ENCODE results near the gene MRPL39.
"Not testable (repeated sequence)": the region's sequence is repeated elsewhere in the genome, so short reads cannot be mapped to it uniquely, and the experiment has no call there.

The MRPL39 gene

DNA sequence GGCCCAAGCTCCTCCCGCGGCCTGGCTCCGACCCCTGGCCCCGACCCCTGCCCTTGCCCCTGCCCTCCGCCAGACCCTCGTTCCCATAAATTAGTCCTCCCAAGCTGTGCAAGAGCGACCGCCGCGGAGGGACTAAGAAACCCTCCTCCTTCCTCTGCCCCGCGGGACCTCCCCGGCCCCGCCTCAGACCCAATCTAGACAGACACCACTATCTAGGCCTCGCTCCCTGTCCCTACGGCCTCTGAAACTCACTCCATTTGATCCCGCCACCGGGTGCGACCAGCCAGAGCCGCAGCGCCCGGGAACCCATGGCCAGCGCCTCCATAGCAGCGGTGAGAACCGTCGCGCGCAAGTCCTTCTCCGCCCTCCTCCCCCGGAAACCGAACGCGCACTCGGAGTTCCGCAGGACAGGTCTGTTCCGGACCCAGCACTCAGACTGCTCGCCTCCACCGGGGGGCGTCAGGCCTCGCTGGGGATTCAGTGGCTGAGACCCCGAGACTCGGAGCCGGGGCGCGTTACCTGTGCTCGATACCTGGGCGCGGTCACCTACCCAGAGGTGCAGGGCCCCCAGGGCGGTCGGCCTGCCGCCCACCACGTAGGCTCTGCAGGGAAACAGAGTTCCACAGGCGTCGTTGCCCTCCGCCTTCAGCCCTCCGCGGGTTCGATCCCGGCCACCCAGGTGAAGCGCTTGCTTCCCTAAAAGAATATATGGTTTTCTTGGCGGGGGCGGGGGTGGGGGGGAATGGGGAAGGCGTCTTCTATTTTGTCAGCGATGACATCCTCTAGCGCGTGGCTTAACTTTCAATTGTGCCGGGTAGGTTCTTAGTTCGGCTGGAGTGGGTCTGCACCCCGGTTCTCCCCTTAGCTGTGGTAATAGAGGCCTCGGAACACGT is at the start of gene MRPL39:
MRPL39 (minus strand) TSS at position 331 of the 893 bp plus-strand sequence; CDS start at position 325, 6 bp downstream.
- in situ Hi-C loops (cut with MboI; ENCODE audit: low sequenced_read_pairs) = no loop called here

DNA sequence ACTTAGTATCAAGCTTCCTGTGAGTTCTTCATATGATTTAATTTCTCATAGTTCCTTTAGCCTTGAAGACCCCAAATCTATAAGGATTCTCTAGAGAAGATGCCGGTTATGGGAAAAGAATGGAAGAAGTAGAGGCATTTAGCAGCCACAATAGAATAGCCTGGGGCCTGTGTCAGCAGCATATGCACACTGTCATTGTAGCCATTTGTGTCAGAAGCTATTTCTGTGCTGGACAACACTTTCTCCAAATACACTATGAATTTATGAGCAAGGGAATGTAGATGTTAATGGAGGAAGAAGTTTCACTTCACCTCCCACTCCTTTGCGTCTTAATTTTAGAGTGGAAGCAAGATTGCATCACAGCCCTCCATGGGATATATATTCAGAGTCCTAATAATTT is 49.1 kb upstream of the MRPL39 start:
- in situ Hi-C loops (cut with MboI; ENCODE audit: low sequenced_read_pairs) = no loop called here

DNA sequence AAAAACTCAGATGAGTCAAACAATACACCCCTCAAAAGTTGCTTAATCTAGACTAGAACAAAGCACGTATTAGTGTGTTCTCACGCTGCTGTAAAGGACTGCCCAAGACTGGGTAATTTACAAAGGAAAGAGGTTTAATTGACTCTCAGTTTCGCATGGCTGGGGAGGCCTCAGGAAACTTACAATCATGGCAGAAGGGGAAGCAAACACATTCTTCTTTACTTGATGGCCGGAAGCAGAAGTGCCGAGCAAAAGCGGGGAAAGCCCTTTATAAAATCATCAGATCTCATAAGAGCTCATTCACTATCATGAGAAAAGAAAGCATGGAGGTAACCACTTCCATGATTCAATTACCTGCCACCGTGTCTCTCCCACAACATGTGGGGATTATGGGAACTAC is 41.9 kb upstream of the MRPL39 start:
- in situ Hi-C loops (cut with MboI; ENCODE audit: low sequenced_read_pairs) = no loop called here

DNA sequence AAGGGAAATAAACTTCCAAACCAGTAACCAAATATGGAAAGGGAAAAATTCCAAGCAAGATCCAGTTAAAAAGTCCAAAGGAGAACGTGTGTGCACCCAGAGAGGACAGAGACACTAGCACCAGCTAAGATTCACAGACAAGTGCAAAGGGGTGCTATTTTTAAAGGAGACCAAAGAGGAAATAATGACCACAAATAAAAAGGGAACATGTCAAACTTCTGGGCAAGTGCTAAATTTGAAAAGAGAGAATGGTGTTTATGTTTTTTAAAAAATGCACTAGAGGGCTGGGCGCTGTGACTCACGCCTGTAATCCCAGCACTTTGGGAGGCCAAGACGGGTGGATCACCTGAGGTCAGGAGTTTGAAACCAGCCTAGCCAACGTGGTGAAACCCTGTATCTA is 40.4 kb upstream of the MRPL39 start:
- in situ Hi-C loops (cut with MboI; ENCODE audit: low sequenced_read_pairs) = no loop called here

DNA sequence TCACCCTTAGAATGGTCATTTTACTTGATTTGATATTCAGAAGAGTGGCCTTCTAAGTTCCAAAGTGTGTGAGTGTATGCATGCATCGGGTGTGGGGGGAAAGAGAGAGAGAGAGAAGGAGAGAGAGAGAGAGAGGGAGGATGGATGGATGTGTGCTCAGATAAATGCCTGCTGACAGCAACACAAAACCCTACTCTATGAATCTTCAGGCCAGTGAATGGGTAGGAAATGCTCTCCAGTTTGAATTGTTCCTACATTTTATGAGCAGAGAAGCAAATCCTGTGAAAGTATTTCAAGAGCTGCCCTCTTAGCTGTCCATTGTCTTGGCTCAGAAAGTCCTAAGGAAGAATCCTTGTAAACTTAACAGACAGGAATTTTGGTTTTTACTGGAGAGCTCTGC is 39.2 kb upstream of the MRPL39 start:
- in situ Hi-C loops (cut with MboI; ENCODE audit: low sequenced_read_pairs) = no loop called here

GRCh38 chr21:25643486-25643885 is 36.2 kb upstream of the MRPL39 start:
- in situ Hi-C loops (cut with MboI; ENCODE audit: low sequenced_read_pairs) = no loop called here

DNA sequence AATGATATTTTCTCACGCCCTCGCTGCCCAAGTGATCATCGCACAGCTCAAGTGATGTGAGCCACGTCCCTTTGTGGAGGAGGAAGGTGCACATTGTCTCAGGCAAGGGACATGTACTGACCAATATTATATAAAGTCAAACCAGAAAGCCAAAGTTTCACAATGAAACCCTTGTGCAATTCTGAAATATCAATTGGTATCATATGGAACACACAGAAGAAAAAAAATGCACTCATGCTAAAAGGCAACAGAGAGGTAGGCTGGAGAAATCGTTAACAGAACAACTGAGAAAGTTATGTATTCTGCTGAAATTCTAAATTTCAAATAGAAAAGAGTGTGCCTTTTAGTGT is 33.6 kb upstream of the MRPL39 start:
- in situ Hi-C loops (cut with MboI; ENCODE audit: low sequenced_read_pairs) = no loop called here

DNA sequence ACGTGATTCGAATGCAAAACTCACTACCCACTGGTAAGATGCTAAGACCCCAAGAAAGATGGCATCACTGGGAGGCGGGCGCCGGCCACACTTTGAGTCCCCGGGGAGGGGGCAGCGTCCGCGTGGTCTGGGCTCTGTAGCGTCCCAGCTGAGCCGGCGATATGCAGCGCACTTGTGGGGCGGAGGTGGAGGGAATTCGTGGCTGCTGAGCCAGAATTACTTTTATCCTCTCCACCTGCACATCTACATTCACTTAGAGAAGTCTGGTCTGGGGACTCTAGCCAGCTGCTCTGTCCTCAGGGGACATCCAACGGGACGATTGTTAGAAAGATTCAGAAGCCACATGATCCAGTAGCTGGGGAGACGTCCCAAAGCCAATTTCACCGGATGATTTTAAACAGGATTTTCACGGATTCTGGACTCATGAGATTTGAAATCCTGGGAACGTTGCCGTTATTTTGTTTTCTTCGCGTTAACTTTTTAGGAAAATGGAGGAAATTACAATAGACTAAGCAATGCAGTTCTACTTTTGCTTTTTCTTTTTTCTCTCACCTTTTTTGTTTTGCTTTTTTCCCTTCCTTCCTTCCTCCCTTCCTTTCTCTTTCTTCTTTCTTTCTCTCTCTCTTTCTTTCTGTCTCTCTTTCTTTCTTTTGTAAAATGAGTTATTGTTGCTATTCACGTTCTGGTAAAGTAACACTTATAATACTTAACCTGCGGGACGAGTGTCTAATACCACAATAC is 33.1 kb upstream of the MRPL39 start:
- in situ Hi-C loops (cut with MboI; ENCODE audit: low sequenced_read_pairs) = no loop called here

- in situ Hi-C loops (cut with MboI; ENCODE audit: low sequenced_read_pairs) = no loop called here
These were observed 32.4 kb upstream of the MRPL39 start for GRCh38 chr21:25639551-25640201.

DNA sequence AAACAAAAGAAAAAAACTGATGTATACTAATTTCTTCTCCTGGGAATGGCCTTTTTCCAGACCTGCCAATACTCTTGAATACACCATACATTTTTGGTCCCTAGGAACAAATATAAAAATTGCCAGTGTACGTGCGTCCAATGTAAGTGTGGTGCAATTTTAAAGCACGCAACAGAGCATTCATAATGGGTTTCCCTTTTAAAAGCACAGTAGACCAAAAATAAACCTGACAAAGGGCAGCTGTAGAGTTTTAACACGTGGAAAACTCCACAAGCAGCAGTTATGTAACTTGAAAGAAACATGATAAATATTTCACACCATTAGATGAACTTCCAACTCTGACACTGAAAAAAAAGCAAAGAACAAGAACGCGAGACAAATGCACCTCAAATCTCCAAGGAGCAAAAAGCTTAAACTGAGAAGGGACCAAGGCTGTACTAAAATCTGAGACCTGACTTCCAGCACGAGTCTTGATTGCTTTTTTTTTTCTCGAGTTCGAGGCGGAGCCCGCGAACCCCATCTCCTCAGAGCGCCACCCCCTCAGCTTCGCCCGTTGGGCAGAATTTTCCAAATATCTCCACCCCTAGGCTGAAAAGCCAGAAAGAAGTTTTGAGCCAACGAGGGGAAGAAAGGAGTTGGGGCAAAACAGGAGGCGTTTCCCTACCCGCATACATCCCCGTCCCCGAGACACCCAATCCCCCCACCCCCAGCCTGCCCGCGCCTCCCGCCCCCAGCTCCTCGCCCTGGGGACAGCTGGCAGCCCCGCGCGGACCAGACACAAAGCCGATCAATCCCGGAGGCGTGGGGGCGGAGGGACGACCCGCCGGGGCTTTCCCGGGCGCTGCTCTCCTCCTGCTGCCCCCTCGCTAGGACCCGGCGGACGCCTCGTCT is 31.6 kb upstream of the MRPL39 start, which contains the start of gene JAM2:
JAM2 (plus strand) TSS at position 599 of the 891 bp plus-strand sequence. CDS start 564 bp downstream, outside the sequence.
- in situ Hi-C loops (cut with MboI; ENCODE audit: low sequenced_read_pairs) = no loop called here

DNA sequence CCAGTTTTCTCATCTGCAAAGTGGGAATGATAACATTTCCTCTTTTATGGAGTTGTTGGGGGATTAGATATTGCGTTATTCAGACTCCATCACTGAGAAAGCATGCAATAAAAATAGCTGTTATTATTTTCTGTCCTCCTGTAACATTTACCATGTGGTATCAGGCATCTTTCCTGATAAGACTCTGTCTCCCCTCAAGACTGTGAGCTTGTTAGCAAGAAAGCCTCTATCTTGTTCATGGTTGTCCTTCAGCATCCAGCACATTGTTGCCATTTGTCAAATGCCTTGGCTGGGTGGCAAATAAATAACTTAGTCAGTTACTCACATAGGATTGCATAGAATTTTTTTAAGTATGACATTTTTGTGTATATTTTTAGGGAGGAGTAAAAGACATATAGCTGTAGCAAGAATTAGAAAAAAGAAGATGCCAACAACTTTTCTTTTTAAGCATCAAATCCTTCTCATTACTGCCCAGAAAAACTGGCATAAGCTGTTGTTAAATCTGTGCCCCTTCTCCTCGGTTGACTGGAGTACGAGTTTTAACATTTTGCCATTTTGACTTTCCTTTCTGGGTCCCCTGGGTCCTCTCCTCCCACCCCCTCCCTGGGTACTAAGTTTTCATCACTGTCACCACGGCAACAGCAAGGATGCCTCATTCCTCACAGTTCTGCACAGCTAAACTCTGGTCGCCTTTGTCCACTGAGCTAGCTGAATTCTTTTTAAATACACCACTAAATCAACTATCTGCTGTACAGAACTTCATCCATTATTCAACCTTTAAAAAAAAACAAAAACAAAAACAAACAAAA is 30.8 kb upstream of the MRPL39 start:
- in situ Hi-C loops (cut with MboI; ENCODE audit: low sequenced_read_pairs) = no loop called here

DNA sequence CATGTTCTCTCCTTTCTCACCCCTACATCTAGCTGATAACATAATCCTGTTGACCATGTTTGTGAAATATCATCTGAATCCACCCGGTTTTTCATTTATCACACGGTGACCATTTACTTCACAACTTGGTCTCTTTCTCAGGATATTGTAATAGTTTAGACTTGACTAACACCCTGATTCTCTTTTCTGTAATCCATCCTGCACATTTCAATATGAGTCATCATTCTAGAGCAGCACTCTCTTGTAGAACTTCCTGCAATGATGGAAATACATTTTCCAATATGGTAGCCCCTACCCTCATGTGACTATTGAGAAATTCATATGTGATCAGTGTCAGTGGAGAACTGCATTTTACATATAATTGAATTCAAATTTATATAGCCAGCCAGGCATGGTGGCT is 29.4 kb upstream of the MRPL39 start:
- in situ Hi-C loops (cut with MboI; ENCODE audit: low sequenced_read_pairs) = no loop called here

DNA sequence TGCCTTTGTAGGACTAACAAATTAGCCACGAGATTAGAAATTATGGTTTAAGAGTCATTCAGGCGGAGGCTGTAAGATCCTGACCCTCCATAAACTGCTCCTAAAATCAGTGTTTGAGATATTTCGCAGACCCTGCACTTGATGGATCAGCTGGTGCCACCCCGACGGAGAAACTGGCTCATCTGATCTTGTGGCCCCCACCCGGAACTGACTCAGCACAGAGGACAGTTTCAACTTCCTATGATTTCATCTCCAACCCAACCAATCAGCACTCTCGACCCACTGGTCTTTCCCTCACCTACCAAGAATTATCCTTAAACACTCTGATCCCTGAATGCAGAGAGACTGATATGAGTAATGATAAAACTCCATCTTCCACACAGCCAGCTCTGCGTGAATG is 28.0 kb upstream of the MRPL39 start:
- in situ Hi-C loops (cut with MboI; ENCODE audit: low sequenced_read_pairs) = no loop called here

- in situ Hi-C loops (cut with MboI; ENCODE audit: low sequenced_read_pairs) = no loop called here
These were observed 25.0 kb upstream of the MRPL39 start for GRCh38 chr21:25632296-25632695.

DNA sequence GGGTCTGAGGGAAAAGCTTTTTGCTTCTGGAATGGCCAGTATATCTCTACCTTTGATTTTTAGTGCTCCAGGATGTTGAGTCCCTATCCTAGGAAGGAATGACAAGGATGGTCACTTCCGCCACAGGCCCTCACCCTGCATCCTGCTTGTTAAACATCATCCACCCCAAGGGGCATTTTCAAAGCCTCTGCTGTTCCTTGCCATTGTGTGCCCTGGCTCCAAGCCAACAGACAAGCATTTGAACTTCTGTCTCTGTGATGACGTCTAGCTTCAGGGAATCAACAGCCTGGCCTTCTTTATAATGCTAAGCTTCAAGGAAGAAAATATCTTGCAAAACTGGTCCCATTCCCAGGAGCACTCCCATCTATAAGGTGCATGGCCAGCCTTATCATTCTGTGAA is 19.5 kb upstream of the MRPL39 start:
- in situ Hi-C loops (cut with MboI; ENCODE audit: low sequenced_read_pairs) = no loop called here

DNA sequence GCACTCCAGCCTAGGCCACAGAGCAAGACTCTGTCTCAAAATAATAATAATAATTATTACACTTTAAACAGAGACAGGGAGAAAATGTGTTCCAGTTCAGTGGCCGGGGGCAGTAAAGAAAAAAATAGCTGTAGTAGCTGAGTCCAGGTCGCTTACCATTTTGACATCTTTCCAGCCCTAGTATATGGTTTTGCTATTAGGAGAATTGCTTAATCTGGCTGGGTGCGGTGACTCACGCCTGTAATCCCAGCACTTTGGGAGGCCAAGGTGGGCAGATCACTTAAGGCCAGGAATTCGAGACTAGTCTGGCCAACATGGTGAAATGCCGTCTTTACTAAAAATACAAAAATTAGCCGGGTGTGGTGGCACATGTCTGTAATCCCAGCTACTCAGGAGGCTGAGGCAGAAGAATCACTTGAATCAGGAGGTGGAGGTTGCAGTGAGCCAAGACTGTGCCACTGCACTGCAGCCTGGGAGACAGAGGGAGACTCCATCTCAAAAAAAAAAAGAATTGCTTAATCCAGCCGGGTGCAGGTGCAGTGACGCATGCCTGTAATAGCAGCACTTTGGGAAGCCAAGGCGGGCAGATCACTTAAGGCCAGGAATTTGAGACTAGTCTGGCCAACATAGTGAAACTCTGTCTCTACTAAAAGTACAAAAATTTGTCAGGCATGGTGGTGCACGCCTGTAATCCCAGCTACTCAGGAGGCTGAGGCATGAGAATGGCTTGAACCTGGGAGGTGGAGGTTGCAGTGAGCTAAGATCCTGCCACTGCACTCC is 18.7 kb upstream of the MRPL39 start:
- in situ Hi-C loops (cut with MboI; ENCODE audit: low sequenced_read_pairs) = not testable (repeated sequence)

DNA sequence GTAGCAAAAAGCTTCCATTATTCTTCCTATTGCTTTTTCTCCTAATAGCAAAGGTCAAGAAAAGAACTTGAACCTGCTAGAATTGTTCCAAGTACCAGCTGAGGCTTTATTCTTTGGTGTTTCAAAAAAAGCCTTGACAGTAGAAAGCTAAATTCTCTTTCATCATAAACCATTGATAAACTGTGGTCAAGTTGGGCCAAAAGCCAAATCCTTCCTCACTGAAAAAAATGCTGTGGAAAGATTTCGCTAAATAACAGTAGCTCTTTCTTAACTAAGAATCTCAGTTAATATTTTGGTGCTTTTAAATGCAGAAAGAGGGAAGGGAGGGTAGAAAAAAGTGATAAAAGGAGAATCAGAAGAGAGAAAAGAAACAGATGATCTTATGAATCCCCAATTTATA is 17.8 kb upstream of the MRPL39 start:
- in situ Hi-C loops (cut with MboI; ENCODE audit: low sequenced_read_pairs) = no loop called here

GRCh38 chr21:25624511-25624910 is 17.2 kb upstream of the MRPL39 start:
- in situ Hi-C loops (cut with MboI; ENCODE audit: low sequenced_read_pairs) = no loop called here

DNA sequence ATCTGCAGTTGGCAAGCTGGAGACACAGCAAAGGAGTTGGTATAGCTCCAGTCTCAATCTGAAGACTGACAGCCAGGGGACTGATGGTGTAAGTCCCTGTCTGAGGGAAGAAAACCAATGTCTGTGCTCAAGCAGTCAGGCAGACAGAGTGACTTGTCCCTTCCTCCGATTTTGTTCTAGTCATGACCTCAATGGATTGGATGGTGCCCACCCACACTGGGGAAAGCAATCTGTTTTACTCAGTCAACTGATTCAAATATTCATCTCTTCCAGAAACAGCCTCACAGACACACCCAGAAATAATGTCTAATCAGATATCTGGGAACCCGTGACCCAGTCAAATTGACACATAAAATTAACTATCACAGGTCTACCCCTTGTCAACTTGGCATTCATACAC is 11.9 kb upstream of the MRPL39 start:
- in situ Hi-C loops (cut with MboI; ENCODE audit: low sequenced_read_pairs) = no loop called here
